H1 (cell line): ENCODE results near the gene MST1R. TPM values are rescaled to one million over a fixed set of nuclear protein-coding genes. Genes with fewer than 3 reads are reported as not detected.

Experiments used
- BRCA1 ChIP-seq: IDR thresholded peaks from 2 replicates; pipeline ENCODE4 v1.6.1; 2012; ENCODE audit warnings: low read depth, low read length, improper control_type of control experiment
- CBX8 ChIP-seq: fragments of 300-800, 300-1000 bp; sonication (generic); IDR thresholded peaks from 2 replicates; pipeline ENCODE4 v1.7.1; 2016; ENCODE audit warnings: low read depth, low read length, borderline replicate concordance
- CREB1 ChIP-seq: IDR thresholded peaks from 2 replicates; pipeline ENCODE4 v1.6.1; 2012; ENCODE audit warnings: inconsistent platforms
- EGR1 ChIP-seq: IDR thresholded peaks from 2 replicates; pipeline ENCODE4 v1.6.1; 2011; ENCODE audit warnings: low read depth, low read length, borderline replicate concordance
- EZH2 ChIP-seq: fragments of 200-600 bp; sonication (generic); IDR thresholded peaks from 2 replicates; pipeline ENCODE4 v1.7.1; 2012; ENCODE audit warnings: low read depth, mild to moderate bottlenecking, moderate library complexity, low read length, inconsistent platforms; ENCODE audit not compliant: severe bottlenecking
- HDAC2 ChIP-seq, 2 experiments: fragments of 300-600 bp in 1 of 2; sonication (generic) in 1 of 2; IDR thresholded peaks; 2 replicates each; pipeline ENCODE4 v1.6.1; 2011 to 2012; ENCODE audit warnings: low read depth in 2 of 2, low read length in 2 of 2, mild to moderate bottlenecking in 2 of 2, moderate library complexity in 2 of 2, borderline replicate concordance in 1 of 2, inconsistent platforms in 1 of 2
- MAFK ChIP-seq: IDR thresholded peaks from 2 replicates; pipeline ENCODE4 v1.6.1; 2012; ENCODE audit warnings: low read depth, mild to moderate bottlenecking, improper control_type of control experiment, low read length
- POU5F1 ChIP-seq: IDR thresholded peaks from 2 replicates; pipeline ENCODE4 v1.6.1; 2011; ENCODE audit warnings: low read depth, mild to moderate bottlenecking, low read length, moderate library complexity
- RNF2 ChIP-seq: fragments of 200-900, 300-1000 bp; sonication (generic); IDR thresholded peaks from 2 replicates; pipeline ENCODE4 v1.7.1; 2016; ENCODE audit warnings: borderline replicate concordance, low read depth, mild to moderate bottlenecking, antibody characterized with exemption, low read length; ENCODE audit not compliant: poor library complexity, severe bottlenecking; ENCODE audit errors: missing control alignments
- SRF ChIP-seq: IDR thresholded peaks from 2 replicates; pipeline ENCODE4 v1.6.1; 2011; ENCODE audit warnings: mild to moderate bottlenecking, low read depth, low read length, moderate library complexity
- TBP ChIP-seq: IDR thresholded peaks from 2 replicates; pipeline ENCODE4 v1.6.1; 2011; ENCODE audit warnings: low read depth, low read length, improper control_type of control experiment
- TEAD4 ChIP-seq: IDR thresholded peaks from 2 replicates; pipeline ENCODE4 v1.6.1; 2012; ENCODE audit warnings: low read depth, low read length, inconsistent platforms, mixed read lengths
- polyA plus RNA-seq, 7 experiments: library from polyadenylated mRNA; depleted of rRNA in 3 of 7; stranded (reverse) in 5 of 7; unstranded in 2 of 7; fragments of >200 nt in 5 of 7; fragments of 200-250 nt in 2 of 7; gene quantifications; 1 replicate in 5 of 7; 2 replicates in 1 of 7; 4 replicates in 1 of 7; pipeline versions ENCODE4 v1.2.1 to v1.2.3, GENCODE V29; 2011 to 2013; ENCODE audit warnings: missing spikeins in 2 of 7, mixed read lengths in 2 of 7
- total RNA-seq: library from RNA; stranded (reverse); fragmentation: NEBNext Ultra II Directional; extraction: Animal tissue kit (Norgen Biotek cat#: 25700); gene quantifications from 2 replicates; pipeline ENCODE4 v1.2.1, GENCODE V29; 2021
- TF ChIP-seq, protein P1 (sequence below): IDR thresholded peaks from 2 replicates; pipeline ENCODE4 v1.6.1; 2011; ENCODE audit warnings: low read length, improper control_type of control experiment

Gene MST1R
- total and polyA plus RNA-seq, 2 of the 8 experiments (the other 6 are each of a cell fraction or from before 2014, with no cell fraction given) = 4.8 to 7.6 TPM

DNA sequence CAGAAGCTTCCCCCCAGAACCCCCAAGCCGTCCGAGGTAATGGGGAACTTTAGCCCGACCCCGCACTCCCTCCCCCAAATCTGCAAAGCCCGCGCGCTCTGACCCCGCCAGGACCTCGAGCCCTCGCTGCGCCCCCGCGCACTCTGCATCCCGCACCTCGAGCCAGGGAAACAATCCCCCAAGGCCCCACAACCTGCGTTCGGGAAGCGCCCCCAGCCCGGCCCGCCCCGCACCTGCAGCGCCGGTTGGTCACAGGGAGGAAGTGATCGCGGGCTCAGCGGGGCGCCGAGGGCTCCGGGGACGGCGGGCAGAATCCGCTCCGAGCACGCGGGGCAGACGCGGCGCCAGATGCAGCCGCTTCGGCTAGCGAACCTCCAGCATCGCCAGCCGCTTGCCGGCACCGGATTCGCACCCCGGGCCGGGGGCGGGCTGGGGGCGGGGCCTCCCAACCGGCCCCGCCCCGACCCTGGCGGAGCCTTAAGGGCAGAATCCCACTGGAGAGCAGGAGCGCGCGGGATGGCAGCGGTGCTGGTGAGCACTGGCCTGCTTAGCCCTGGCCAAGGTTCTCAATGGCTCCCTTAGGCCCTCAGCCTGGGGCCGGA is 34.0 kb downstream of the MST1R start, which contains the start of gene CAMKV (continued):
- TF ChIP-seq TBP = no peak
- TF ChIP-seq SRF = no peak
- TF ChIP-seq BRCA1 = no peak
- TF ChIP-seq RNF2 = no peak
- TF ChIP-seq CREB1 = no peak
- TF ChIP-seq POU5F1 = no peak
- TF ChIP-seq EGR1 = peak; percentile 19; the same call in 1 of the 2 replicates
- TF ChIP-seq EZH2 = no peak
- TF ChIP-seq CBX8 = no peak
- TF ChIP-seq HDAC2 (IDR thresholded peaks at IDR 0.05; ENCODE audit: borderline replicate concordance in 1 of 2, low read depth in 2 of 2, low read length in 2 of 2) = 0 out of 4 replicates have a peak, but pooled peaks of 1 of the 2 experiments have one; percentile 8
- TF ChIP-seq TEAD4 = no peak
- TF ChIP-seq MAFK = no peak
- TF ChIP-seq, protein P1, sequence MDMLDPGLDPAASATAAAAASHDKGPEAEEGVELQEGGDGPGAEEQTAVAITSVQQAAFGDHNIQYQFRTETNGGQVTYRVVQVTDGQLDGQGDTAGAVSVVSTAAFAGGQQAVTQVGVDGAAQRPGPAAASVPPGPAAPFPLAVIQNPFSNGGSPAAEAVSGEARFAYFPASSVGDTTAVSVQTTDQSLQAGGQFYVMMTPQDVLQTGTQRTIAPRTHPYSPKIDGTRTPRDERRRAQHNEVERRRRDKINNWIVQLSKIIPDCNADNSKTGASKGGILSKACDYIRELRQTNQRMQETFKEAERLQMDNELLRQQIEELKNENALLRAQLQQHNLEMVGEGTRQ = no peak
